ENCODE measurements around the gene ERCC6. TPM values are rescaled to one million over a fixed set of nuclear protein-coding genes. Genes with fewer than 3 reads are reported as not detected.

ERCC6 gene
- total and polyA plus RNA-seq, 4 donors: 2.8 to 27.2 (median 11.2) TPM

GRCh38 chr10:49552277-49552676 lies 13.4 kb upstream of the ERCC6 start:
- TF ChIP-seq CTCF (IDR thresholded peaks at IDR 0.05; ENCODE audit: control extremely low read depth, extremely low read depth): no peak
- ATAC-seq (ENCODE audit: insufficient read depth, low FRiP score): no peak
- Histone ChIP-seq H3K27ac (ENCODE audit: low read depth in 1 of 2, low read length in 1 of 2) (no peak overlapping the region), H3K9ac (ENCODE audit: insufficient read depth in 1 of 2, low read length in 2 of 2) (no peak overlapping the region), H3K27me3 (ENCODE audit: control insufficient read depth in 3 of 3, insufficient read depth in 3 of 3, low read length in 2 of 3) (peaks cover 0 to 3% (median 0%) of the 10 kb centered on the region in 3 donors), H3K4me3 (no peak overlapping the region), H3K9me3 (ENCODE audit: control insufficient read depth in 4 of 4, insufficient read depth in 3 of 4, low read length in 3 of 4) (peaks cover 0 to 12% (median 3%) of the 10 kb centered on the region in 4 donors), H3K36me3 (ENCODE audit: control insufficient read depth in 4 of 4, insufficient read depth in 4 of 4, low read length in 4 of 4) (no peaks in the 10 kb centered on the region), H3K4me1 (ENCODE audit: control insufficient read depth in 5 of 5, insufficient read depth in 5 of 5, low read length in 5 of 5) (no peaks in the 10 kb centered on the region)
- no peak for DNase-seq
- WGBS, 2 donors: 65 to 77% methylated on average over 2 of the region's 2 CpGs

- Histone ChIP-seq H3K9me3 (ENCODE audit: control insufficient read depth in 4 of 4, insufficient read depth in 3 of 4, low read length in 3 of 4) (peaks cover 0 to 5% (median 0%) of the 10 kb centered on the region in 4 donors), H3K27me3 (ENCODE audit: control insufficient read depth in 3 of 3, insufficient read depth in 3 of 3, low read length in 2 of 3) (peaks cover 0 to 3% (median 0%) of the 10 kb centered on the region in 3 donors), H3K36me3 (ENCODE audit: control insufficient read depth in 4 of 4, insufficient read depth in 4 of 4, low read length in 4 of 4) (no peaks in the 10 kb centered on the region), H3K4me1 (ENCODE audit: control insufficient read depth in 5 of 5, insufficient read depth in 5 of 5, low read length in 5 of 5) (no peaks in the 10 kb centered on the region), H3K27ac (ENCODE audit: low read depth in 1 of 2, low read length in 1 of 2) (no peak overlapping the region), H3K9ac (ENCODE audit: insufficient read depth in 1 of 2, low read length in 2 of 2) (no peak overlapping the region), H3K4me3 (no peak overlapping the region)
- DNase-seq (no peak), ATAC-seq (ENCODE audit: insufficient read depth, low FRiP score) (no peak)
- WGBS, 2 donors: 29 to 57% methylated on average over 3 to 4 of the region's 4 CpGs
- no peak for TF ChIP-seq CTCF (IDR thresholded peaks at IDR 0.05; ENCODE audit: control extremely low read depth, extremely low read depth)
Measured at GRCh38 chr10:49550563-49550962, 11.6 kb upstream of the ERCC6 start.

- WGBS, 2 donors: 79 to 88% methylated on average over 1 of the region's 1 CpG
- H3K9ac ChIP-seq (ENCODE audit: insufficient read depth in 1 of 2, low read length in 2 of 2): no peak overlapping the region
- no peak overlapping the region for H3K27ac ChIP-seq (ENCODE audit: low read depth in 1 of 2, low read length in 1 of 2)
- H3K4me3 ChIP-seq: no peak overlapping the region
- no peak for TF ChIP-seq CTCF (IDR thresholded peaks at IDR 0.05; ENCODE audit: control extremely low read depth, extremely low read depth)
- H3K4me1 ChIP-seq (ENCODE audit: control insufficient read depth in 5 of 5, insufficient read depth in 5 of 5, low read length in 5 of 5): no peaks in the 10 kb centered on the region
- ATAC-seq (ENCODE audit: insufficient read depth, low FRiP score): no peak
- H3K27me3 ChIP-seq (ENCODE audit: control insufficient read depth in 3 of 3, insufficient read depth in 3 of 3, low read length in 2 of 3): peaks cover 0 to 3% (median 0%) of the 10 kb centered on the region in 3 donors
- no peak for DNase-seq
- H3K9me3 ChIP-seq (ENCODE audit: control insufficient read depth in 4 of 4, insufficient read depth in 3 of 4, low read length in 3 of 4): peaks cover 0 to under 1% (median 0%) of the 10 kb centered on the region in 4 donors
- H3K36me3 ChIP-seq (ENCODE audit: control insufficient read depth in 4 of 4, insufficient read depth in 4 of 4, low read length in 4 of 4): no peaks in the 10 kb centered on the region
Measured at GRCh38 chr10:49549640-49550346, 10.9 kb upstream of the ERCC6 start.

Measured in lung (tissue), 12 donors.